Testis (tissue), 3 donors: ENCODE data around the gene PEMT. TPM values are rescaled to one million over a fixed set of nuclear protein-coding genes. Genes with fewer than 3 reads are reported as not detected.

ENCODE experiments used
- DNase-seq: peaks from one replicate; pipeline ENCODE4 v3.0.0-alpha.2; 2019
- H3K27ac ChIP-seq, 2 donors: fragments of 200-600 bp; sonication (generic); one replicate each; pipeline ENCODE4 v1.5.1; 2019
- H3K27me3 ChIP-seq: fragments of 200-600 bp; sonication (generic); one replicate; pipeline ENCODE4 v1.5.1; 2019
- H3K36me3 ChIP-seq: fragments of 200-600 bp; sonication (generic); one replicate; pipeline ENCODE4 v1.5.1; 2017; ENCODE audit warnings: low read depth; ENCODE audit errors: missing control alignments
- H3K4me1 ChIP-seq: fragments of 200-600 bp; sonication (generic); one replicate; pipeline ENCODE4 v1.5.1; 2019
- H3K4me3 ChIP-seq, 2 donors: fragments of 200-600 bp; sonication (generic); one replicate each; pipeline ENCODE4 v1.5.1; 2017 to 2019
- H3K9me3 ChIP-seq: fragments of 200-600 bp; sonication (generic); one replicate; pipeline ENCODE4 v1.5.1; 2017
- POLR2A ChIP-seq: fragments of 450-650 bp; IDR thresholded peaks from one replicate; pipeline ENCODE4 v1.6.1; 2017; ENCODE audit warnings: antibody characterized with exemption, mild to moderate bottlenecking, moderate library complexity
- WGBS, 2 donors: methylation state at CpG; one replicate each; pipeline ENCODE4 v1.1.5; 2018; 5-methylcytosine and 5-hydroxymethylcytosine counted together
- intact Hi-C: fragments of 100-400 bp; cut with DNase I; formaldehyde crosslinking; loops from one replicate; pipeline ENCODE4 v1.15.1; 2023; ENCODE audit warnings: low total_unique reads
- polyA plus RNA-seq: library from polyadenylated mRNA; stranded (reverse); fragments of 350-450 nt; fragmentation: Illumina TruSeq; extraction: RNeasy Lipid Tissue Mini Kit (QIAGEN cat#74804); gene quantifications from one replicate; pipeline ENCODE4 v1.2.3, GENCODE V29; 2014; ENCODE audit warnings: low read depth, low replicate concordance; ENCODE audit not compliant: insufficient read depth
- total RNA-seq, 2 donors: library from RNA; depleted of rRNA; stranded (reverse); fragments of >200 nt; gene quantifications; one replicate each; pipeline ENCODE4 v1.2.3, GENCODE V29; 2016
- TF ChIP-seq, protein P1 (sequence below), 3 experiments: fragments of 450-650 bp in 2 of 3; fragments of 200-600 bp in 1 of 3; sonication (generic) in 1 of 3; IDR thresholded peaks; one replicate each; pipeline ENCODE4 v1.5.1; 2016 to 2019; ENCODE audit warnings: antibody characterized with exemption in 3 of 3, mild to moderate bottlenecking in 2 of 3, moderate library complexity in 1 of 3

PEMT gene
- total and polyA plus RNA-seq, 3 donors from 2014 or later, result 66.0 to 120 (median 83.1) TPM

DNA sequence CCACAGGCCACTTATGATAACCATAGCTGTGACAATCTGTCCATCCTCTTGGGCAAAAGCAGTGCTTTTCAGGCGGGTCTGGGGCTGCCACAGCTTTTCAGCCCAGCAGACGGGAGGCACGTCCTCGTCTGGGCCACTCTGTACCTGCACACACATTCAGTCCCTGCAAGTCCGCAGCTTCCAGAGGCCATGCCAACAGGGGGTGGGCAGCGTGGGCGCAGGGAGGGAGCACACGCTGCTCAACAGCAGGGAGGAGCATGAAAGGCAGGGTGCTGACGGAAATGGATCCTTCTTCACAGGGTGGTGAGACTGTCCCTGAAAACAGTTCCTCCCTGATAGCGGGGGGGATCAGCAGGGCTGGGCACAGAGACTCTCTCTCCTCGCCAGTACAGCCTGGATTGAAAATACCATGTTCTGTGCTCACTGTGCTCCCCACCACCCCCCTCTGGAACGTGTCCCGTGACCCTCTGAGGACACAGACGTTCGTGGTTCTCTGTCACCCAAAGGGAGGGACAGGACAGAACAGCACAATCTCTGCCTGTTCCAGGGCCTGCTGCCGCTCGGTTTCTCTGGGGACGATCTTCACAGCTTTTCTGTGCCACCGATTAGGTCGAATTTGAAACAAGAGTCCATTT lies 41.7 kb downstream of the PEMT start:
- Histone ChIP-seq H3K36me3 (no peaks in the 10 kb centered on the region), H3K4me1 (peaks cover 80% of the 10 kb centered on the region), H3K9me3 (no peaks in the 10 kb centered on the region), H3K27me3 (no peaks in the 10 kb centered on the region), H3K27ac (peak overlapping the region; percentile 10 to 38), H3K4me3 (no peak overlapping the region)
- intact Hi-C loops, result no loop called here
- TF ChIP-seq, protein P1, sequence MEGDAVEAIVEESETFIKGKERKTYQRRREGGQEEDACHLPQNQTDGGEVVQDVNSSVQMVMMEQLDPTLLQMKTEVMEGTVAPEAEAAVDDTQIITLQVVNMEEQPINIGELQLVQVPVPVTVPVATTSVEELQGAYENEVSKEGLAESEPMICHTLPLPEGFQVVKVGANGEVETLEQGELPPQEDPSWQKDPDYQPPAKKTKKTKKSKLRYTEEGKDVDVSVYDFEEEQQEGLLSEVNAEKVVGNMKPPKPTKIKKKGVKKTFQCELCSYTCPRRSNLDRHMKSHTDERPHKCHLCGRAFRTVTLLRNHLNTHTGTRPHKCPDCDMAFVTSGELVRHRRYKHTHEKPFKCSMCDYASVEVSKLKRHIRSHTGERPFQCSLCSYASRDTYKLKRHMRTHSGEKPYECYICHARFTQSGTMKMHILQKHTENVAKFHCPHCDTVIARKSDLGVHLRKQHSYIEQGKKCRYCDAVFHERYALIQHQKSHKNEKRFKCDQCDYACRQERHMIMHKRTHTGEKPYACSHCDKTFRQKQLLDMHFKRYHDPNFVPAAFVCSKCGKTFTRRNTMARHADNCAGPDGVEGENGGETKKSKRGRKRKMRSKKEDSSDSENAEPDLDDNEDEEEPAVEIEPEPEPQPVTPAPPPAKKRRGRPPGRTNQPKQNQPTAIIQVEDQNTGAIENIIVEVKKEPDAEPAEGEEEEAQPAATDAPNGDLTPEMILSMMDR (IDR thresholded peaks at IDR 0.05), result no peak
- no peak for TF ChIP-seq POLR2A
- DNase-seq, result no peak
- 51 to 59% methylated on average over 13 to 20 of the region's 20 CpGs for WGBS, 2 donors

DNA sequence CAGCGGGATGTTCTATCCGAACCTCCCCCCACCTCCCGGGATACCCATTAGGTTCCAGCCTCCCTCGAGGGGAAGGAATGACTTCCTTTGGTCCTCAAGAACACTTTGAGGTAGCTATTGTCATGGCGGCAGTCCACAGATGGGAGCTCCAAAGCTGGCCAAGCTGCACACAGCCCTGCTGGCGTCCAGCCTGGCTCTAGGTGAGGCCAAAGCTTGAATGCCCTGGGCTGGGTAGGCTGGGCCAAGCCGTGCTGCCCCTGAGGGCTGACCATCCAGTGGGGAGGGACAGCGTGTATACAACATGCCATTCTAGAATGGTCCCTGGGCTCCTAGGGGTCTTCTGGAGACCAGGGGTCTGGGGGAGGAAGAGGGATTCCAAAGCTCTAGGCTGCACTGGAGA lies 43.5 kb downstream of the PEMT start:
- Histone ChIP-seq H3K27me3 (no peaks in the 10 kb centered on the region), H3K9me3 (no peaks in the 10 kb centered on the region), H3K4me3 (no peak overlapping the region), H3K36me3 (no peaks in the 10 kb centered on the region), H3K4me1 (peaks cover 66% of the 10 kb centered on the region), H3K27ac (peak overlapping the region; percentile 64 to 79)
- intact Hi-C loops, result no loop called here
- no peak for DNase-seq
- TF ChIP-seq, protein P1 (IDR thresholded peaks at IDR 0.05), result no peak
- 67 to 71% methylated on average over 8 of the region's 8 CpGs for WGBS, 2 donors

GRCh38 chr17:17547210-17547764 lies 44.2 kb downstream of the PEMT start:
- intact Hi-C loops, result no loop called here
- no peak for TF ChIP-seq POLR2A
- TF ChIP-seq, protein P1 (IDR thresholded peaks at IDR 0.05), result no peak
- WGBS, 2 donors, result 41 to 73% methylated on average over 9 of the region's 9 CpGs
- peaks cover 66% of the 10 kb centered on the region for H3K4me1 ChIP-seq
- no peaks in the 10 kb centered on the region for H3K9me3 ChIP-seq
- H3K27ac ChIP-seq, result peak overlapping the region; percentile 64 to 79
- no peaks in the 10 kb centered on the region for H3K27me3 ChIP-seq
- H3K4me3 ChIP-seq, result no peak overlapping the region
- DNase-seq, result peak; percentile 61
- no peaks in the 10 kb centered on the region for H3K36me3 ChIP-seq

- TF ChIP-seq, protein P1 (IDR thresholded peaks at IDR 0.05), result no peak
- TF ChIP-seq POLR2A, result no peak
- Histone ChIP-seq H3K4me3 (no peak overlapping the region), H3K4me1 (peaks cover 59% of the 10 kb centered on the region), H3K27me3 (no peaks in the 10 kb centered on the region), H3K36me3 (no peaks in the 10 kb centered on the region), H3K27ac (peak overlapping the region; percentile 79 to 89), H3K9me3 (no peaks in the 10 kb centered on the region)
- 68 to 81% methylated on average over 16 of the region's 16 CpGs for WGBS, 2 donors
- intact Hi-C loops, result no loop called here
- DNase-seq, result peak; percentile 63
Measured at GRCh38 chr17:17546399-17547185, 44.9 kb downstream of the PEMT start.
